Fibroblast of lung (primary cell): ENCODE measurements around the gene LSR. TPM values are rescaled to one million over a fixed set of nuclear protein-coding genes. Genes with fewer than 3 reads are reported as not detected.

Experiments used
- DNase-seq, 2 donors: peaks; one replicate each; pipeline versions ENCODE4 v3.0.0 to v3.0.0-alpha.2; 2010; ENCODE audit warnings: low read depth in 2 of 2
- H2AFZ ChIP-seq: 2 replicates; pipeline ENCODE4 v1.5.1; 2012; ENCODE audit warnings: low read length, control low read depth, inconsistent platforms
- H3K27ac ChIP-seq: 2 replicates; pipeline ENCODE4 v1.5.1; 2011; ENCODE audit warnings: low read length, control low read depth; ENCODE audit not compliant: insufficient read depth
- H3K27me3 ChIP-seq: 2 replicates; pipeline ENCODE4 v1.5.1; 2011; ENCODE audit warnings: mild to moderate bottlenecking, low read length; ENCODE audit not compliant: control insufficient read depth, insufficient read depth
- H3K36me3 ChIP-seq: 2 replicates; pipeline ENCODE4 v1.5.1; 2011; ENCODE audit warnings: low read length; ENCODE audit not compliant: control insufficient read depth, insufficient read depth
- H3K4me1 ChIP-seq: 2 replicates; pipeline ENCODE4 v1.5.1; 2011; ENCODE audit warnings: low read length; ENCODE audit not compliant: control insufficient read depth, insufficient read depth; ENCODE audit errors: extremely low read depth
- H3K4me2 ChIP-seq: 2 replicates; pipeline ENCODE4 v1.5.1; 2011; ENCODE audit warnings: low read length, control low read depth; ENCODE audit not compliant: insufficient read depth; ENCODE audit errors: extremely low read depth
- H3K4me3 ChIP-seq, 4 experiments: fragments of 200-600 bp in 1 of 4; sonication (generic) in 1 of 4; replicated peaks in 1 of 4; 2 replicates each; pipeline ENCODE4 v1.5.1; 2011 to 2016; ENCODE audit warnings: low read length in 4 of 4, low read depth in 3 of 4, mild to moderate bottlenecking in 3 of 4, control low read depth in 2 of 4, inconsistent platforms in 1 of 4, mixed read lengths in 1 of 4; ENCODE audit not compliant: insufficient read depth in 1 of 4; ENCODE audit errors: control extremely low read depth in 1 of 4
- H3K79me2 ChIP-seq: 2 replicates; pipeline ENCODE4 v1.5.1; 2012; ENCODE audit warnings: mild to moderate bottlenecking, low read length, inconsistent platforms; ENCODE audit not compliant: control insufficient read depth, insufficient read depth
- H3K9ac ChIP-seq: 2 replicates; pipeline ENCODE4 v1.5.1; 2011; ENCODE audit warnings: mild to moderate bottlenecking, low read length, control low read depth; ENCODE audit not compliant: insufficient read depth
- H3K9me3 ChIP-seq: 2 replicates; pipeline ENCODE4 v1.5.1; 2012; ENCODE audit warnings: low read depth, low read length; ENCODE audit not compliant: control insufficient read depth, insufficient read depth
- H4K20me1 ChIP-seq: 2 replicates; pipeline ENCODE4 v1.5.1; 2011; ENCODE audit warnings: low read length; ENCODE audit not compliant: control insufficient read depth, insufficient read depth; ENCODE audit errors: extremely low read depth
- CTCF ChIP-seq, 2 donors: IDR thresholded peaks in 1 of 2; conservative IDR thresholded peaks in 1 of 2; 1 replicate in 1 of 2; 2 replicates in 1 of 2; pipeline ENCODE4 v1.5.1; 2011 to 2012; ENCODE audit warnings: low read length in 2 of 2, control low read depth in 1 of 2, inconsistent platforms in 1 of 2, low read depth in 1 of 2, mild to moderate bottlenecking in 1 of 2
- EZH2 ChIP-seq: IDR thresholded peaks from 2 replicates; pipeline ENCODE4 v1.5.1; 2012; ENCODE audit warnings: low read length, control low read depth, mild to moderate bottlenecking; ENCODE audit errors: missing control alignments
- polyA plus RNA-seq, 2 donors: library from polyadenylated mRNA; depleted of rRNA in 1 of 2; stranded (reverse) in 1 of 2; unstranded in 1 of 2; fragments of >200 nt; gene quantifications; 2 replicates each; pipeline ENCODE4 v1.2.1, GENCODE V29; 2011 to 2012; ENCODE audit warnings: missing spikeins in 1 of 2
- total RNA-seq: library from RNA; depleted of rRNA; stranded (reverse); fragments of >200 nt; gene quantifications from 2 replicates; pipeline ENCODE4 v1.2.1, GENCODE V29; 2014

Gene LSR
- total and polyA plus RNA-seq, 2 donors (not counting 1 experiment from before 2014, with no cell fraction given) = 0.31 to 0.33 TPM

GRCh38 chr19:35290381-35291127 lies 41.8 kb downstream of the LSR start:
- DNase-seq = no peak
- TF ChIP-seq EZH2 = no peak
- TF ChIP-seq CTCF (conservative IDR thresholded peaks at IDR 0.05 in 1 of 2, IDR thresholded peaks at IDR 0.05 in 1 of 2; ENCODE audit: low read depth in 1 of 2, low read length in 2 of 2) = no peak
- Histone ChIP-seq H3K9me3 (no peaks in the 10 kb centered on the region), H3K27ac (no peak overlapping the region), H3K4me3 (no peak overlapping the region), H2AFZ (no peak overlapping the region), H3K36me3 (no peaks in the 10 kb centered on the region), H3K9ac (no peak overlapping the region), H3K79me2 (no peaks in the 10 kb centered on the region), H3K4me2 (no peak overlapping the region), H4K20me1 (no peaks in the 10 kb centered on the region), H3K27me3 (peaks cover 7% of the 10 kb centered on the region), H3K4me1 (no peaks in the 10 kb centered on the region)

- H3K9ac ChIP-seq = no peak overlapping the region
- H3K36me3 ChIP-seq = no peaks in the 10 kb centered on the region
- no peak overlapping the region for H2AFZ ChIP-seq
- no peak overlapping the region for H3K4me2 ChIP-seq
- no peak for DNase-seq
- H3K79me2 ChIP-seq = no peaks in the 10 kb centered on the region
- no peak for TF ChIP-seq CTCF (conservative IDR thresholded peaks at IDR 0.05 in 1 of 2, IDR thresholded peaks at IDR 0.05 in 1 of 2; ENCODE audit: low read depth in 1 of 2, low read length in 2 of 2)
- TF ChIP-seq EZH2 = no peak
- no peak overlapping the region for H3K4me3 ChIP-seq
- no peaks in the 10 kb centered on the region for H4K20me1 ChIP-seq
- H3K9me3 ChIP-seq = no peaks in the 10 kb centered on the region
- H3K27ac ChIP-seq = no peak overlapping the region
- peaks cover 7% of the 10 kb centered on the region for H3K27me3 ChIP-seq
- no peaks in the 10 kb centered on the region for H3K4me1 ChIP-seq
Measured at GRCh38 chr19:35291259-35291658, 42.5 kb downstream of the LSR start.

- H3K9me3 ChIP-seq = no peaks in the 10 kb centered on the region
- no peaks in the 10 kb centered on the region for H3K36me3 ChIP-seq
- H2AFZ ChIP-seq = no peak within 1 kb of the TSS
- no peak within 1 kb of the TSS for H3K4me3 ChIP-seq
- no peak within 1 kb of the TSS for H3K27ac ChIP-seq
- H3K9ac ChIP-seq = no peak within 1 kb of the TSS
- TF ChIP-seq CTCF (conservative IDR thresholded peaks at IDR 0.05 in 1 of 2, IDR thresholded peaks at IDR 0.05 in 1 of 2; ENCODE audit: low read depth in 1 of 2, low read length in 2 of 2) (no peak), EZH2 (no peak)
- no peaks in the 10 kb centered on the region for H3K4me1 ChIP-seq
- H4K20me1 ChIP-seq = no peaks in the 10 kb centered on the region
- H3K4me2 ChIP-seq = no peak within 1 kb of the TSS
- no peaks in the 10 kb centered on the region for H3K79me2 ChIP-seq
- H3K27me3 ChIP-seq = peaks cover 7% of the 10 kb centered on the region
- DNase-seq = no peak
Measured at GRCh38 chr19:35291916-35292315, 43.1 kb downstream of the LSR start, which contains the start of gene MAG. TSS of gene MAG (plus strand) at chr19:35292161. CDS start at chr19:35295409, 3,248 bp downstream.
